Stomach smooth muscle (tissue), 2 donors: ENCODE data around the gene ZNF276.
"Not testable (repeated sequence)": the region's sequence is repeated elsewhere in the genome, so short reads cannot be mapped to it uniquely, and the experiment has no call there.

Experiments
- H3K27ac ChIP-seq: one replicate; pipeline ENCODE4 v1.7.0; 2013; ENCODE audit warnings: mild to moderate bottlenecking, low read length, inconsistent platforms
- H3K27me3 ChIP-seq, 2 donors: one replicate each; pipeline ENCODE4 v1.7.0; 2013; ENCODE audit warnings: low read length in 2 of 2; ENCODE audit not compliant: insufficient read depth in 2 of 2, control insufficient read depth in 1 of 2
- H3K36me3 ChIP-seq, 2 donors: one replicate each; pipeline ENCODE4 v1.7.0; 2013; ENCODE audit warnings: low read length in 2 of 2; ENCODE audit not compliant: control insufficient read depth in 2 of 2, insufficient read depth in 2 of 2
- H3K4me1 ChIP-seq: one replicate; pipeline ENCODE4 v1.7.0; 2013; ENCODE audit warnings: low read length; ENCODE audit not compliant: control insufficient read depth, insufficient read depth
- H3K4me3 ChIP-seq, 2 donors: one replicate each; pipeline ENCODE4 v1.7.0; 2013; ENCODE audit warnings: low read length in 2 of 2
- H3K9ac ChIP-seq, 2 donors: one replicate each; pipeline ENCODE4 v1.7.0; 2013; ENCODE audit warnings: low read length in 2 of 2, mild to moderate bottlenecking in 1 of 2
- H3K9me3 ChIP-seq, 2 donors: one replicate each; pipeline ENCODE4 v1.7.0; 2013; ENCODE audit warnings: low read length in 2 of 2; ENCODE audit not compliant: control insufficient read depth in 2 of 2
- donor health status: healthy.
- donor health status: Pancreatic carcinoma.

Gene ZNF276

GRCh38 chr16:89690392-89690901 is 30.9 kb upstream of the ZNF276 start:
- H3K36me3 ChIP-seq = peaks cover 23 to 24% of the 10 kb centered on the region in 2 donors
- no peaks in the 10 kb centered on the region for H3K9me3 ChIP-seq
- H3K27ac ChIP-seq = no peak overlapping the region
- peaks cover 8% of the 10 kb centered on the region for H3K4me1 ChIP-seq
- no peak overlapping the region for H3K4me3 ChIP-seq
- no peaks in the 10 kb centered on the region for H3K27me3 ChIP-seq
- H3K9ac ChIP-seq = no peak overlapping the region

- Histone ChIP-seq H3K4me3 (no peak overlapping the region), H3K9ac (no peak overlapping the region), H3K27me3 (no peaks in the 10 kb centered on the region), H3K9me3 (no peaks in the 10 kb centered on the region), H3K36me3 (peaks cover 23 to 24% of the 10 kb centered on the region in 2 donors), H3K27ac (no peak overlapping the region), H3K4me1 (peaks cover 8% of the 10 kb centered on the region)
Measured at GRCh38 chr16:89691231-89691985, 29.9 kb upstream of the ZNF276 start.

GRCh38 chr16:89691986-89692569 is 29.3 kb upstream of the ZNF276 start:
- Histone ChIP-seq H3K9me3 (no peaks in the 10 kb centered on the region), H3K4me1 (peaks cover 8% of the 10 kb centered on the region), H3K27me3 (no peaks in the 10 kb centered on the region), H3K27ac (no peak overlapping the region), H3K4me3 (no peak overlapping the region), H3K36me3 (peaks cover 23 to 24% of the 10 kb centered on the region in 2 donors), H3K9ac (no peak overlapping the region)

- no peaks in the 10 kb centered on the region for H3K9me3 ChIP-seq
Measured at GRCh38 chr16:89693289-89693731, 28.0 kb upstream of the ZNF276 start.

GRCh38 chr16:89693931-89694783 is 27.2 kb upstream of the ZNF276 start:
- Histone ChIP-seq H3K27ac (no peak overlapping the region), H3K36me3 (peaks cover 22 to 24% of the 10 kb centered on the region in 2 donors), H3K4me3 (no peak overlapping the region), H3K4me1 (no peaks in the 10 kb centered on the region), H3K9me3 (no peaks in the 10 kb centered on the region), H3K9ac (no peak overlapping the region), H3K27me3 (no peaks in the 10 kb centered on the region)

More at GRCh38 chr16:89693289-89693731, 28.0 kb upstream of the ZNF276 start:
- Histone ChIP-seq H3K27ac (no peak overlapping the region), H3K9ac (no peak overlapping the region), H3K4me1 (no peaks in the 10 kb centered on the region), H3K36me3 (peaks cover 23 to 24% of the 10 kb centered on the region in 2 donors), H3K4me3 (no peak overlapping the region), H3K27me3 (no peaks in the 10 kb centered on the region)

GRCh38 chr16:89694784-89695085 is 26.6 kb upstream of the ZNF276 start:
- H3K4me1 ChIP-seq, H3K9me3 ChIP-seq, H3K27me3 ChIP-seq, H3K4me3 ChIP-seq, H3K9ac ChIP-seq, H3K27ac ChIP-seq: not testable (repeated sequence)
- peaks cover 20 to 24% of the 10 kb centered on the region in 2 donors for H3K36me3 ChIP-seq

- Histone ChIP-seq H3K4me3 (no peak overlapping the region), H3K27ac (no peak overlapping the region), H3K4me1 (peaks cover 2% of the 10 kb centered on the region), H3K9me3 (no peaks in the 10 kb centered on the region), H3K9ac (no peak overlapping the region), H3K27me3 (no peaks in the 10 kb centered on the region), H3K36me3 (peaks cover 20 to 24% of the 10 kb centered on the region in 2 donors)
Measured at GRCh38 chr16:89695086-89695874, 26.1 kb upstream of the ZNF276 start.

GRCh38 chr16:89695875-89696669 is 25.3 kb upstream of the ZNF276 start:
- H3K27ac ChIP-seq = no peak overlapping the region
- H3K36me3 ChIP-seq = peaks cover 20 to 24% of the 10 kb centered on the region in 2 donors
- no peak overlapping the region for H3K9ac ChIP-seq
- no peak overlapping the region for H3K4me3 ChIP-seq
- no peaks in the 10 kb centered on the region for H3K27me3 ChIP-seq
- H3K4me1 ChIP-seq = peaks cover 10% of the 10 kb centered on the region
- no peaks in the 10 kb centered on the region for H3K9me3 ChIP-seq

GRCh38 chr16:89696670-89697128 is 24.6 kb upstream of the ZNF276 start:
- no peak overlapping the region for H3K4me3 ChIP-seq
- peaks cover 15 to 18% of the 10 kb centered on the region in 2 donors for H3K36me3 ChIP-seq

More at GRCh38 chr16:89696670-89697128, 24.6 kb upstream of the ZNF276 start:
- H3K27ac ChIP-seq = no peak overlapping the region
- no peaks in the 10 kb centered on the region for H3K9me3 ChIP-seq
- H3K9ac ChIP-seq = no peak overlapping the region
- peaks cover 0 to 1% of the 10 kb centered on the region in 2 donors for H3K27me3 ChIP-seq
- peaks cover 15% of the 10 kb centered on the region for H3K4me1 ChIP-seq
